K562 (cell line): ENCODE results near the gene PTH1R. TPM values are rescaled to one million over a fixed set of nuclear protein-coding genes. Genes with fewer than 3 reads are reported as not detected.

ENCODE experiments used
- AFF1 ChIP-seq, 2 experiments: fragments of 450-650 bp; IDR thresholded peaks; 2 replicates each; pipeline ENCODE4 v1.6.1; 2018; ENCODE audit warnings: mild to moderate bottlenecking in 2 of 2, low read depth in 1 of 2; ENCODE audit not compliant: partially characterized antibody in 2 of 2
- ARID3A ChIP-seq: IDR thresholded peaks from 2 replicates; pipeline ENCODE4 v1.6.1; 2012; ENCODE audit warnings: low read depth, low read length, improper control_type of control experiment, borderline replicate concordance
- FOS ChIP-seq: IDR thresholded peaks from 3 replicates; pipeline ENCODE4 v1.6.1; 2011; ENCODE audit not compliant: insufficient read length; ENCODE audit errors: extremely low read depth
- MTA2 ChIP-seq: fragments of 450-650 bp; IDR thresholded peaks from 2 replicates; pipeline ENCODE4 v1.6.1; 2016; ENCODE audit warnings: low read depth
- SMARCC2 ChIP-seq: fragments of 450-650 bp; IDR thresholded peaks from 2 replicates; pipeline ENCODE4 v1.6.1; 2017; ENCODE audit warnings: antibody characterized with exemption, moderate library complexity, mild to moderate bottlenecking, low read depth
- SP2 ChIP-seq: IDR thresholded peaks from 2 replicates; pipeline ENCODE4 v1.6.1; 2011; ENCODE audit warnings: mild to moderate bottlenecking, low read depth, low read length, moderate library complexity; ENCODE audit not compliant: poor library complexity, severe bottlenecking; ENCODE audit errors: extremely low read depth
- USF1 ChIP-seq: sonication (generic); formaldehyde crosslinking; IDR thresholded peaks from 2 replicates; pipeline ENCODE4 v1.9.0; 2022; ENCODE audit warnings: mild to moderate bottlenecking, missing genetic modification reagents
- YBX1 ChIP-seq: fragments of 450-650 bp; IDR thresholded peaks from 2 replicates; pipeline ENCODE4 v1.7.1; 2016; ENCODE audit warnings: mild to moderate bottlenecking
- ZBTB33 ChIP-seq: sonication (generic); formaldehyde crosslinking; IDR thresholded peaks from 2 replicates; pipeline ENCODE4 v1.8.1; 2023; ENCODE audit warnings: mild to moderate bottlenecking, missing genetic modification reagents
- ZNF609 ChIP-seq: sonication (generic); formaldehyde crosslinking; IDR thresholded peaks from 2 replicates; pipeline ENCODE4 v1.8.1; 2023; ENCODE audit warnings: missing genetic modification reagents, mild to moderate bottlenecking, borderline replicate concordance
- polyA plus RNA-seq, 8 experiments: library from polyadenylated mRNA; depleted of rRNA in 4 of 8; stranded (reverse) in 5 of 8; unstranded in 3 of 8; fragments of >200 nt; fragmentation: Nextera tagmentation in 2 of 8; fragmentation: Illumina TruSeq in 1 of 8; extraction: Ambion mirVana in 2 of 8; extraction: Trizol in 1 of 8; gene quantifications; 2 replicates each; pipeline versions ENCODE4 v1.2.1 to v1.2.3, GENCODE V29; 2011 to 2014; ENCODE audit warnings: inconsistent platforms in 1 of 8, missing spikeins in 1 of 8
- total RNA-seq, 7 experiments: library from RNA; depleted of rRNA in 6 of 7; stranded (reverse); fragments of >200 nt in 6 of 7; fragmentation: Illumina TruSeq in 2 of 7; extraction: Trizol in 2 of 7; gene quantifications; 2 replicates each; pipeline versions ENCODE4 v1.2.1 to v1.2.3, GENCODE V29; 2011 to 2021; ENCODE audit warnings: low replicate concordance in 1 of 7

Gene PTH1R
- total and polyA plus RNA-seq, 9 of the 15 experiments (the other 6 are each of a cell fraction or from before 2014, with no cell fraction given), result not detected

GRCh38 chr3:46946856-46947545 is 69.5 kb downstream of the PTH1R start (continued):
- TF ChIP-seq ZNF609 (CRISPR knock-in tag) (no peak), SMARCC2 (peak; percentile 69), FOS (peak; percentile 75), ZBTB33 (CRISPR knock-in tag) (no peak), SP2 (no peak), AFF1 (IDR thresholded peaks at IDR 0.05; ENCODE audit: low read depth in 1 of 2, partially characterized antibody in 2 of 2) (no peak), ARID3A (no peak), YBX1 (no peak), MTA2 (no peak), USF1 (CRISPR knock-in tag) (peak; percentile 32; the same call in 1 of the 2 replicates)
